Endothelial cell of umbilical vein (primary cell): ENCODE data around the gene VPS37D.

Source experiments
- EZH2 ChIP-seq: IDR thresholded peaks from 2 replicates; pipeline ENCODE4 v1.6.1; 2012; ENCODE audit warnings: borderline replicate concordance, low read depth, mild to moderate bottlenecking, moderate library complexity, low read length, inconsistent platforms; ENCODE audit not compliant: severe bottlenecking
- FOS ChIP-seq: IDR thresholded peaks from 2 replicates; pipeline ENCODE4 v1.6.1; 2011; ENCODE audit warnings: mild to moderate bottlenecking, low read length, moderate library complexity, borderline replicate concordance; ENCODE audit not compliant: insufficient read depth
- GATA2 ChIP-seq: IDR thresholded peaks from 2 replicates; pipeline ENCODE4 v1.7.0; 2011; ENCODE audit warnings: low read depth, mild to moderate bottlenecking, moderate library complexity, mixed read lengths, low read length; ENCODE audit not compliant: insufficient read length, insufficient read depth
- JUN ChIP-seq: IDR thresholded peaks from 2 replicates; pipeline ENCODE4 v1.6.1; 2011; ENCODE audit warnings: borderline replicate concordance, low read depth; ENCODE audit not compliant: insufficient read length, insufficient read depth
- MYC ChIP-seq: IDR thresholded peaks from one replicate; pipeline ENCODE4 v1.6.1; 2011; ENCODE audit warnings: mild to moderate bottlenecking, low read depth, low read length
- POLR2A ChIP-seq: IDR thresholded peaks from 2 replicates; pipeline ENCODE4 v1.6.1; 2012; ENCODE audit warnings: low read depth, mild to moderate bottlenecking, control low read depth, low read length
- POLR2AphosphoS5 ChIP-seq: IDR thresholded peaks from 2 replicates; pipeline ENCODE4 v1.6.1; 2012; ENCODE audit warnings: low read depth, mild to moderate bottlenecking, control low read depth, low read length, moderate library complexity; ENCODE audit not compliant: insufficient read depth
- TF ChIP-seq, protein P1 (sequence below), 2 donors: IDR thresholded peaks; 1 replicate in 1 of 2; 2 replicates in 1 of 2; pipeline ENCODE4 v1.5.1; 2011; ENCODE audit warnings: low read length in 2 of 2, mild to moderate bottlenecking in 2 of 2, moderate library complexity in 2 of 2, control low read depth in 1 of 2, inconsistent platforms in 1 of 2, low read depth in 1 of 2; ENCODE audit not compliant: insufficient read depth in 1 of 2; ENCODE audit errors: extremely low read depth in 1 of 2
- TF ChIP-seq, protein P2 (sequence below): IDR thresholded peaks from 2 replicates; pipeline ENCODE4 v1.6.1; 2011; ENCODE audit not compliant: insufficient read depth, insufficient read length

DNA sequence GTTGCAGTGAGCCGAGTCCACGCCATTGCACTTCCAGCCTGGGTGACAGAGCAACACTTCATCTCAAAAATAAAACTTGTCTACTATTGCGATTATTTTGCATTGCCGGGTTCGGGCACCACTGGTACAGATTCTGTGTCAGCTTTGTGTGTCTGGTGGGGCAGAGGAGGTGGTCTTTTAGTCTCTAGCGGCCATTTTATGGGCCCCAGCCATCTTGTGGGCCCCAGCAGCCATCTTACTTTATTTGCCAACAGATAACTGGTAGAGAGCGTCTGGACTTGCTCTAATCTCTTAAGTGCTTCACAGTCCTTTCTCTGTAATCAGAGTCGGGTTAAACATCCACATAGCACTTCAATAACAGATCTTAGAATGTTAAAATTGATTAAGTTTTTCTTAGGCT, 20.7 kb downstream of the VPS37D start:
- TF ChIP-seq POLR2AphosphoS5 (no peak), POLR2A (no peak), EZH2 (no peak), JUN (no peak), FOS (no peak), GATA2 (no peak), MYC (no peak)
- TF ChIP-seq, protein P1, sequence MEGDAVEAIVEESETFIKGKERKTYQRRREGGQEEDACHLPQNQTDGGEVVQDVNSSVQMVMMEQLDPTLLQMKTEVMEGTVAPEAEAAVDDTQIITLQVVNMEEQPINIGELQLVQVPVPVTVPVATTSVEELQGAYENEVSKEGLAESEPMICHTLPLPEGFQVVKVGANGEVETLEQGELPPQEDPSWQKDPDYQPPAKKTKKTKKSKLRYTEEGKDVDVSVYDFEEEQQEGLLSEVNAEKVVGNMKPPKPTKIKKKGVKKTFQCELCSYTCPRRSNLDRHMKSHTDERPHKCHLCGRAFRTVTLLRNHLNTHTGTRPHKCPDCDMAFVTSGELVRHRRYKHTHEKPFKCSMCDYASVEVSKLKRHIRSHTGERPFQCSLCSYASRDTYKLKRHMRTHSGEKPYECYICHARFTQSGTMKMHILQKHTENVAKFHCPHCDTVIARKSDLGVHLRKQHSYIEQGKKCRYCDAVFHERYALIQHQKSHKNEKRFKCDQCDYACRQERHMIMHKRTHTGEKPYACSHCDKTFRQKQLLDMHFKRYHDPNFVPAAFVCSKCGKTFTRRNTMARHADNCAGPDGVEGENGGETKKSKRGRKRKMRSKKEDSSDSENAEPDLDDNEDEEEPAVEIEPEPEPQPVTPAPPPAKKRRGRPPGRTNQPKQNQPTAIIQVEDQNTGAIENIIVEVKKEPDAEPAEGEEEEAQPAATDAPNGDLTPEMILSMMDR (IDR thresholded peaks at IDR 0.05; ENCODE audit: extremely low read depth in 1 of 2, insufficient read depth in 1 of 2, low read depth in 1 of 2, low read length in 2 of 2), result no peak
- TF ChIP-seq, protein P2, sequence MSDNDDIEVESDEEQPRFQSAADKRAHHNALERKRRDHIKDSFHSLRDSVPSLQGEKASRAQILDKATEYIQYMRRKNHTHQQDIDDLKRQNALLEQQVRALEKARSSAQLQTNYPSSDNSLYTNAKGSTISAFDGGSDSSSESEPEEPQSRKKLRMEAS, result no peak
